HCT116 (cell line): ENCODE data around the gene FBXL15. TPM values are rescaled to one million over a fixed set of nuclear protein-coding genes. Genes with fewer than 3 reads are reported as not detected.

Source experiments
- ATAC-seq: fragments of 200-7000 bp; cut with Tn5 transposase; 2 replicates; pipeline ENCODE4 v1.9.1; 2020; ENCODE audit warnings: mild to moderate bottlenecking, moderate library complexity
- BruUV-seq: library from RNA; stranded (reverse); fragments of 400-500 nt; replicated peaks from 2 replicates; lab custom pipeline; 2021; lab: Mats Ljungman, UMichigan
- CTCF ChIA-PET: fragments of 300-600 bp; sonication (Branson Sonifier 250); formaldehyde crosslinking; loops from one replicate; lab custom pipeline; 2021; ENCODE audit warnings: antibody characterized with exemption; lab: Charles Lee
- POLR2A ChIA-PET: fragments of 300-600, 350-600 bp; sonication (Branson Sonifier 250); formaldehyde crosslinking; loops from one replicate; lab custom pipeline; 2021; ENCODE audit warnings: antibody characterized with exemption; lab: Charles Lee
- RAD21 ChIA-PET, 2 experiments: fragments of 300-600 bp; sonication (Branson Sonifier 250); formaldehyde crosslinking; loops; one replicate each; lab custom pipeline; 2023; ENCODE audit warnings: low total read pairs in 2 of 2; ENCODE audit not compliant: uncharacterized antibody in 2 of 2, unreplicated experiment in 2 of 2, low non-redundant PET in 1 of 2; lab: Charles Lee
- DNase-seq: peaks from one replicate; pipeline ENCODE4 v3.0.0-alpha.2; 2010; ENCODE audit warnings: low read depth, low spot score
- H2AFZ ChIP-seq: fragments of 200-600 bp; shearing (Covaris generic), sonication (generic); 2 replicates; pipeline ENCODE4 v1.6.1; 2017; ENCODE audit warnings: low read depth, mixed run types, mixed read lengths, antibody characterized with exemption, low read length; ENCODE audit not compliant: poor library complexity, severe bottlenecking
- H3K27ac ChIP-seq: 2 replicates; pipeline ENCODE4 v1.5.1; 2012; ENCODE audit warnings: low read depth, low read length
- H3K27me3 ChIP-seq: fragments of 200-600 bp; sonication (generic); 2 replicates; pipeline ENCODE4 v1.6.1; 2016; ENCODE audit warnings: mixed run types, low read length, mixed read lengths; ENCODE audit not compliant: insufficient read depth
- H3K36me3 ChIP-seq, 2 experiments: fragments of 200-500 bp in 1 of 2; fragments of 200-600 bp in 1 of 2; sonication (Bioruptor generic) in 1 of 2; sonication (generic) in 1 of 2; 2 replicates each; pipeline versions ENCODE4 v1.5.1 to v1.6.1; 2014 to 2016; ENCODE audit warnings: low read length in 2 of 2, inconsistent platforms in 1 of 2, mixed read lengths in 1 of 2, mixed run types in 1 of 2; ENCODE audit not compliant: insufficient read depth in 2 of 2, control insufficient read depth in 1 of 2
- H3K4me1 ChIP-seq, 2 experiments: fragments of 200-600 bp in 1 of 2; sonication (generic) in 1 of 2; 2 replicates each; pipeline versions ENCODE4 v1.5.1 to v1.6.1; 2012 to 2017; ENCODE audit warnings: low read length in 2 of 2, inconsistent platforms in 1 of 2, mild to moderate bottlenecking in 1 of 2, mixed read lengths in 1 of 2, mixed run types in 1 of 2, moderate library complexity in 1 of 2; ENCODE audit not compliant: insufficient read depth in 2 of 2, control insufficient read depth in 1 of 2
- H3K4me2 ChIP-seq: fragments of 200-600 bp; sonication (generic); 2 replicates; pipeline ENCODE4 v1.6.1; 2017; ENCODE audit warnings: mixed run types, low read length, mixed read lengths
- H3K4me3 ChIP-seq, 2 experiments: fragments of 200-600 bp in 1 of 2; sonication (generic) in 1 of 2; replicated peaks in 1 of 2; 2 replicates each; pipeline ENCODE4 v1.5.1; 2011 to 2016; ENCODE audit warnings: low read length in 2 of 2, control low read depth in 1 of 2, low read depth in 1 of 2, mild to moderate bottlenecking in 1 of 2, mixed read lengths in 1 of 2, mixed run types in 1 of 2
- H3K79me2 ChIP-seq: fragments of 200-600 bp; sonication (generic); 2 replicates; pipeline ENCODE4 v1.6.1; 2017; ENCODE audit warnings: mild to moderate bottlenecking, mixed run types, low read length, moderate library complexity, mixed read lengths; ENCODE audit not compliant: insufficient read depth
- H3K9ac ChIP-seq: fragments of 200-600 bp; sonication (generic); 2 replicates; pipeline ENCODE4 v1.6.1; 2016; ENCODE audit warnings: low read length, mixed read lengths
- H3K9me2 ChIP-seq: fragments of 200-600 bp; sonication (generic), shearing (Covaris generic); 2 replicates; pipeline ENCODE4 v1.6.1; 2017; ENCODE audit warnings: mixed run types, mild to moderate bottlenecking, moderate library complexity; ENCODE audit not compliant: insufficient read depth
- H3K9me3 ChIP-seq, 2 experiments: fragments of 200-500 bp in 1 of 2; fragments of 200-600 bp in 1 of 2; sonication (Bioruptor generic) in 1 of 2; sonication (generic) in 1 of 2; 2 replicates each; pipeline ENCODE4 v1.6.1; 2014 to 2017; ENCODE audit warnings: low read length in 2 of 2, mixed read lengths in 2 of 2, inconsistent platforms in 1 of 2, low read depth in 1 of 2, mild to moderate bottlenecking in 1 of 2, mixed run types in 1 of 2, moderate library complexity in 1 of 2; ENCODE audit not compliant: control insufficient read depth in 1 of 2, insufficient read depth in 1 of 2
- H4K20me1 ChIP-seq: fragments of 200-600 bp; sonication (generic), shearing (Covaris generic); 2 replicates; pipeline ENCODE4 v1.6.1; 2017; ENCODE audit warnings: mixed run types, mild to moderate bottlenecking, moderate library complexity; ENCODE audit not compliant: insufficient read depth
- CBX3 ChIP-seq: IDR thresholded peaks from 2 replicates; pipeline ENCODE4 v1.6.1; 2012; ENCODE audit warnings: low read depth
- CTCF ChIP-seq, 3 experiments: fragments of 200-600 bp in 1 of 3; sonication (generic) in 1 of 3; IDR thresholded peaks in 2 of 3; conservative IDR thresholded peaks in 1 of 3; 2 replicates each; pipeline ENCODE4 v1.5.1; 2012 to 2017; ENCODE audit warnings: low read depth in 2 of 3, low read length in 2 of 3, antibody characterized with exemption in 1 of 3, borderline replicate concordance in 1 of 3, control low read depth in 1 of 3, mild to moderate bottlenecking in 1 of 3, mixed read lengths in 1 of 3, mixed run types in 1 of 3, moderate library complexity in 1 of 3; ENCODE audit not compliant: insufficient read depth in 1 of 3
- RAD21 ChIP-seq: IDR thresholded peaks from 2 replicates; pipeline ENCODE4 v1.6.1; 2012; ENCODE audit warnings: low read depth, mild to moderate bottlenecking
- REST ChIP-seq: IDR thresholded peaks from 2 replicates; pipeline ENCODE4 v1.6.1; 2012; ENCODE audit warnings: low read depth
- TCF7L2 ChIP-seq: IDR thresholded peaks from 2 replicates; pipeline ENCODE4 v1.7.0; 2011; ENCODE audit warnings: borderline replicate concordance, inconsistent platforms; ENCODE audit not compliant: insufficient read depth, insufficient read length; ENCODE audit errors: extremely low read depth
- intact Hi-C: fragments of 100-400 bp; cut with micrococcal nuclease; formaldehyde crosslinking; loops from 2 replicates; pipeline ENCODE4 v1.10.0; 2022
- total RNA-seq: library from RNA; stranded (reverse); gene quantifications from one replicate; pipeline ENCODE4 v1.2.1, GENCODE V29; 2021; ENCODE audit not compliant: unreplicated experiment

Gene FBXL15
- total RNA-seq, 1 experiment from 2014 or later, result 21.1 TPM

- Histone ChIP-seq H3K9me3 (no peaks in the 10 kb centered on the region), H3K27ac (no peak overlapping the region), H3K36me3 (peaks cover 14 to 22% of the 10 kb centered on the region in 2 experiments), H3K79me2 (no peaks in the 10 kb centered on the region), H3K4me1 (no peaks in the 10 kb centered on the region), H4K20me1 (no peaks in the 10 kb centered on the region), H3K27me3 (no peaks in the 10 kb centered on the region), H3K9ac (no peak overlapping the region), H3K9me2 (no peaks in the 10 kb centered on the region), H3K4me3 (no peak overlapping the region), H2AFZ (no peak overlapping the region), H3K4me2 (no peak overlapping the region)
- CTCF ChIA-PET, result interaction anchor here (0.7 to 3.6 kb wide), 10 partner anchors 8 to 215 kb away, joined by 3 to 41 read pairs (median 7); partner anchors contain the start of gene NFKB2
- POLR2A ChIA-PET, result no interaction called here
- TSS peak; percentile 14 for BruUV-seq
- RAD21 ChIA-PET, result interaction anchor here in 1 of 2 experiments (1.0 kb wide), 1 partner anchor 200 kb away, joined by 3 read pairs; no protein-coding TSS in a partner anchor
- ATAC-seq (peak; percentile 74), DNase-seq (no peak)
- intact Hi-C loops, result no loop called here
- TF ChIP-seq CBX3, result no peak
- TF ChIP-seq CTCF (IDR thresholded peaks at IDR 0.05 in 2 of 3, conservative IDR thresholded peaks at IDR 0.05 in 1 of 3; ENCODE audit: borderline replicate concordance in 1 of 3, insufficient read depth in 1 of 3, low read depth in 2 of 3, low read length in 2 of 3), result peak; percentile 34 to 61 (median 45); a peak in 5 of 6 replicates
- TF ChIP-seq RAD21, result peak; percentile 46
- no peak for TF ChIP-seq TCF7L2
- TF ChIP-seq REST, result no peak
- TF ChIP-seq, all 23 proteins: peak for 2
Measured at GRCh38 chr10:102384053-102384452, 36.6 kb upstream of the FBXL15 start.
